HG03565 (cell line): ENCODE results near the gene FNDC3B.

Source experiments
- ATAC-seq: cut with Tn5 transposase; IDR thresholded peaks from one replicate; pipeline ENCODE4 v1.9.1; 2021; ENCODE audit warnings: mild to moderate bottlenecking, moderate library complexity; ENCODE audit not compliant: unreplicated experiment

FNDC3B gene

DNA sequence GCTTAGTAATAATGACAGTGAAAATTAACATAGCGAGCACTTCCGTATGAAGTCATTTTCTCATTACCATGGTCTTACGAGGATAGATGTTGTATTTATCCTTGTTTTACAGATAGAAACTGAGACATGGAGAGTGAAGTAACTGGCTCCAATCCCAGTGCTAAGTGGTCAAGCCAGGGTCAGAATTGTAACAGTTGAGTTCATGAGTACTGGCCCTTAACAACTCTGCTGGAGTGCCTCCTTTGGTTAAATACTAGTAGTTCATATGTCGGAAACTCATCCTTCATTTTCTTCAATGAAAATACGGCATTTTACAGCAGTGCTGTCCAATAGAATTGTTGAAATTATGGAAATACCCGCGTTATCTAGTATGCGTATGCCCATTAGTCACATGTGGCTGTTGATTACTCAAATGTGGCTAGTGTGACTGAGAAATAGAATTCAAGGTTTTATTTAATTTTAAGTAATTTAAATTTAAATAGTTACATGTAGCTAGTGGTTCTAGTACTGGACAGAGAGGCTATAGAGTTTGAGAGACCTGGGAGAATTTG, 32.5 kb downstream of the FNDC3B start:
- no peak for ATAC-seq

DNA sequence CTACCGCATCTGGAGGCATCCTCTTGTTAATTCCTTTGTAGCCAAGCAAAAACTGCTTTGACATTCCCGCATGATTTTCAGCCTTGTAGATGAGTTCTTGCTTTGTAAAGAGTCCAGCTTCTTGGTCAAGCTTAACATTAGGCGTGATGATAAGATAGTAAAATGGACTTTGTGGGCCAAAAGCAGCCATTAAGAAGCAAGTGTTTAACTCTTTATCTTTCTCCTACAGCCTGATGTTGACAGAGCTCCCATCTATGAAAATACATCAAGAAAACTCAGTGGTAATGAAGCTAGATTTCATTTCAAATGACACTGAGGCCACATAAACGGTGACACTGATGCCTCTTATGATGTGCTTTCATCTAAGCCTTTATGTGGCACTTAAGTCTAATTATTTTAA, 33.2 kb downstream of the FNDC3B start:
- ATAC-seq: no peak

DNA sequence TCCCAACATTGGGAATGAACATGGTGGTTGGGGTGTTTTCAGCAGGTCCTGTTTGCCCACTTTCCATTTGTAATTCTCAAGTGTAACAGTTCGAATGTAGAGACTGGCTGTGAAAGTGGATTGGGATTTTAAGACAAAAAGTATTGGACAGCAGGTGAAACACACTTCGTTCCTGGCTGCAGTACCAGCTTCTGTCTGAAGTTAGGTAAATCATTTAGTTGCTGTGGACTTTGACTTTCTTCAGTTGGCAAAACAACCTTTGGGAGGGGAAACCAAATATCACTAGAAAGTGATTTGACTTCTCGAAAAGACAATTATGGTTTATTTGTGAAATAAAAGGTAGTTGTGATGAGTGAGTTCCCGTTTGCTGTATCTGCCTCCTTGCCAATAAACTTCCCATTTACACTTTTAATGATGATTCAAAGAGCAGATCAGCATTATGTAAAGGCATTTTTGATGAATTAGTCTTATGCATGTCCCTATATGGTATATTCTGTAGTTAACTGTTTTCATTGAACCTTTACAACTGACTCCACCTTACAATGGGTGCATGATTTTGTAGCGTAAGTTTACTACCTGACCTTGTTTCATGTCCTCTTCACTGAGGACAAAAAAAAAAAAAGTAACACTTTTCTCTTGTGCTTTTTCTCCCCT, 34.0 kb downstream of the FNDC3B start:
- no peak for ATAC-seq

DNA sequence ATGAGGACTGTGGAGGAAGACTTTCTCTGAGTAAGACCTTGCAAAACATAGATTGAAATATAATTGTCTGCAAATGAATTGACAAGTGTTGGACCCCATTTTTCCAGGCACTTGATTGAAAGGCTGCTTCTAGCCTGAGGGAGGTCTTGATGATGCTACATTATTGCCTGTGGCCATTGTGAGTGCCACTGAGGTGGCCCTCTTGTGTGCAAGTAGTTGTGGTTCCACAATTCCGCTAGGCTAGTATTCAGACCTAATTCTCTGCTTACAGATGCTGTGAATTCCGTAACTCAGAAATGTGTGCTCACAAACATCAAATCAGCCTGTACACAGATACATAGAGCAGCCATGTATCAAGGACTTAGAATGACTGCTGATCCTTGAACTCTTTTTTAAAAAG, 34.7 kb downstream of the FNDC3B start:
- no peak for ATAC-seq

DNA sequence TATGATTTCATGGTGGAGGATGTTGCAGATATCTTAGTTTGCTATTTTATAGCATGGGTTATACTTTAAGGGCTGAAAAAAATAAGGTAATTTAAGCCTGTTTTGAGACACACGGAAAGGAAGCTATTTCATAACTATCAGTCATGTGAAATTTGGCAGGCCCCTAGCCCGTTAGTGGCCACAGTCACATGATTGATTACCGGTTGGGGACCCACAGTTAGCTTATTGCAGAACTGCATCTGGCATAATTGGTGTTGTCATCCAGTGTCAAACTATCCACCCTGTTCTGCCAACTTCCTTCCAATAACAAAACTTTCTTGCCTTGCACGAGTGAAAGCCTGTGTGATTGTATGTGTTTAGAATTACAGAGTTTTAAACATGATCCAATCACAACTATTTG, 35.2 kb downstream of the FNDC3B start:
- no peak for ATAC-seq

DNA sequence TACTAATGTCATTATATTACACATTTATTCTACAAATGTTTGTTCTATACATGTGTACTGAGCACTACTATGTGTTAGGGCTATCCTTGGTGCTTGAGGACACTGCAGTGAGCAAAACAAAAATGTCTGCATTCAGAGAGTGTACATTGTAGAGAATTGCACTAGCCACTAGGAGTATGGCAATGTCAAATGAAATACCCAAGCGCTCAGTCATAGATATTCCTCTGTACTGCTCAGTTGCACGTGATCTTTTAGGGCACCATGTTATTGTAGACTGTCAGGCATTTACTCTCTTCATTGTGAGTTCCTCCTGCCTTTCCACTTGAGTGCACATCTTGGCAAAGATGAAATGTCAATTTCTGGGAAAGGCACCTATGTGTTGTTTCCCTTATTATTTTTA, 36.8 kb downstream of the FNDC3B start:
- ATAC-seq: no peak

DNA sequence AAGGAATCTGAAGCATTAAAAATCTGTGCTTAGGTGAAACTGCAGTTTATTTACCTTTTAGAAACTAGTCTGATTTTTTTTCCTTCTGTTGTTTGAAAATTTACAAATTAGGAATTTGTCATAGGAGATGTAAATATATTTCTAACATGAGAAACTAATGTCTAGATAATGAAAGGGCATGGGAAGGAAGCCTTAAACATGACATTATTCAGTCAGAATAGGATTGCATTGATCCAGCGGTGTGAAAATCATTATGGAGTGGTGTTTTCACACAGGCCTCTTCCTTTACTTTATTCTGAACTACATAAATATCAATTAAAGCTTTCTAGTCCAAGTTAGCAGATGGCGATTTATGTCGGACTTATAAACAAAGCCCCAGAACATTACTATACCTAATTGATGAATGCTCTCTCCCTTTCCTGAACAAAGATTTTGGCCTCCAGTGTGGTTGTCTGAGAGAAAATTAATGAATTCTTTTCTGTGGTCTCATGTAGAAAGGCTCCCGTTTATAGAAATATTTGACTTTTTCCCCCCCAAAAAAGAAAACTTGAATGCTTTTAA, 37.9 kb downstream of the FNDC3B start:
- no peak for ATAC-seq

DNA sequence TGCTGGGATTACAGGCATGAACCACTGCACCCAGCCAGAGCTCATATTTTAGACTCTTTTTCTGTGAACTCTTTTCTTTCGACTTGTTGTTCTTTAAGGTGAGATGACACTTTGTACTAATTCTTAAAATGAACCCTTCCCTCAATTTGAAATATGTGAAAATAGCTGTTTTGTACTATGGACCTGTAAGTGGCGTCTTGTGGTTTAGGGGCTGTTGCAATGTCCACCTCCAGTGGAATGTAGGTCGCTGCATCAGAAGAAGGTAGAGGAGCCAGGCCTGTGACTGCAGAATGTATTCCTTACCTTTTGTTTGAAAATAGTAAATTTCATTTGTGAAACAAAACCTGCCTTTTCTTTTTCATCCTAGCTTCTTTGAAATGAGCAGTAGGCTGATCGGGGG, 38.9 kb downstream of the FNDC3B start:
- no peak for ATAC-seq

DNA sequence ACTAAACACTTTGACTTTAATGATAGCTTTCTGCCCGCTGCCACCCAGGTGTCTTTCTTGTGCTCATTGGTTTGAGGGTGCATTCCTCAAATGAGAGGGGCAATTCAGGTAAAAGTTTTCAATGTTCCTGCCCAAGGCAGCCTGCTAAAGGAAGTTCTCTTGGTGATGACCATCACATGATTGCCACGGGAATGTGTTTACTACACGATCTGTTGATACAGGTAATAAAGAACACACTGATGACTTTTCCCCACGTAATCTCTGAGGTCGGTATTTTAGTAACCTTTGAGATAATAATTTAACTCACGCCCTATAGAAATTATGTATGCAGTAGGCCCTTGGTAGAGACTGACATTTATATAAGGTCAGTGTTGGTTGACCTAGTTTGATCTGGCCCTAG, 39.3 kb downstream of the FNDC3B start:
- no peak for ATAC-seq

DNA sequence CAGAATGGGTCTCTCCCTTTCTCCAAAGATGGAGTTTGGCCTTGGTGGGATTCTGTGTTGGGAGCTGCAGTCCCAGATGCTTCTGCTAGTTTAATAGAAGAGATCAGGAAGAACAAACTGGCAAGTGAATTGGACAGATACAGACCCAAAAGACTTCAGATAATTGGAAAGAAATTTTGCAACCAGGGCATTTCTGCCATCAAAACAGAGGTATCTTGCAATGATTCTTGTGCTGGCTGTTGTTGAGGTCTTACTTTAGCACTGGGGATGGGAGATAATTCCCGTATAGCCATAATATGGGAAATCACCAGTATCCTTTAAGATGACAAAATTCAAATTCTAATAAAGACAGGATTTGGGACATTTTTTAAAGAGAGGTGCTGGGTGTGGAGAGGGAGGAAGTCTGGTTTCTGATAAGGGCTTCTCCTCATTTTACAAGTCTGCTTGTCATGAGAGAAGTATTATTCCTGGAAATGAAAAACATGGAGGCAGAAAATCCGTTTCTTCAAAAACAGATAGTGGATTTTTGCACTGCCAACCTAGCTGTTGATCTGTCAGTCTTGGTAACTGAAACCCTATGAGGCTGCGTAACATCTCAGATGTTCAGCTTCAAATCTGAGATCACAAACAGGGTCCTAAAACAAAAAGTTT, 40.1 kb downstream of the FNDC3B start:
- ATAC-seq: no peak

DNA sequence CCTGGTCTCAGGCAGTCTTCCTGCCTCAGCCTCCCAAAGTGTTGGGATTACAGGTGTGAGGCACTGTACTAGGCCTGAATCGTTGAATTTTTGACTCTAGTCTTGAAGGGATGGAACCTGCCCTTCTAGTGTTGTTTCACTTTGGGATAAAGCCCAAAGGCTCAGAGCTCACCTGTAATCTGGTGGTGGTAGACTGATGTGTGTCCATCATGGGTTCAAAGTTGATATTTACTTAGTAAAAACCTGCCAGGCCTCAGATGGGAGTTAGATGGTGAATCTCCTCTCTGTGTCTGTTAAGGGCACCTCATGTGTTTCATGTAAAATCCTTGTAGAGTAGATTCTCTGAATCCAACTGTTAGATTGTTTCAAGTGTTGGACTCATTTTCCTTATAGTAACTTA, 41.1 kb downstream of the FNDC3B start:
- ATAC-seq: no peak

DNA sequence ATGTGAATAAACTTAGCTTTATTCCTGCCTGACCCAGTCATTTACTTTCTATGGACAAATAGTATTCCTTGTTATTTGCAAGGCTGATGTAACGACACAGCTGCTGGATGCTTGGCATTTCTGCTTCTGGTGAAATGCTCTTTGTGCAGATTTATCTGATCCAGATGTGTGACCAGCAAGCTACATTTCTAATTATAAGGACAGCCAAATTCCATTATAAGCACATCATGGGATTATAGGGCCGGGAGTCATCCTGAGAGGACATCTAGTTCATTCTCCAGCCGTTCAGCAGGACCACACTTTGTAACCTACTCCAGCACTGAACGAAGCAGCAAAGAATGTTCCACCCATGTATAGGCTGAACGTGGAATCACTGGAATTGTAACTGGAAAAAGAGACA, 42.9 kb downstream of the FNDC3B start:
- no peak for ATAC-seq

DNA sequence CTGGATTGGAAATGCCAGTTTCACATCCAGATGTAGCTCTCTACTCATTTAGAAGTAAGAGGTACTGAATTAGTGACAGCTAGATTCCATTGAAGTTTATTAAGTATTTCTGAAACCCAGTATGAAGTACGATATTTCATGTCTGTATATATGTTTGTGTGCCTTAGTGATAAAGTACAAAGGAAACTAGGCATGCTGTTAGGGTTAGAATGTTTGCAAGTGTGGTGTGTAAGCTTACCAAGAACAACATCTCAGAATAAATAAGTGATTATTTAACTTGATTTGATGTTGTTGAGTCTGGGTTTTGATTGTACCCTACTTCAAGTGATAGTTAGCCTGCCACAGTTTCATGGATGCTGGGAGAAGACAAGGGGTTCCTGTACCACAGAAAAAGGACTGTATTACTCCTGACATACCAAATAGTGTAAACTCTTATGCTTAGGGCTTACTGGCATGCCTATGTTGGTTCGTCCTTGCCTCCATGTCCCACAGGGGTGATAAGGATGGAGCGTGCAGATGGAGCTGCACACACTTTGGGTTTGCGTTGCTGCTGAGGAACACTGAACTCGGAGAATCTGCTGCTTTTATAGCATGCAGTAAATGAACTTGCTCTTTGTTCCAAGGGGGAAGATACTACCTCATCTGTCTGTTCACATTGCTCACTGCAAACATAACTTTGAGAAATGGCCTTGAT, 43.6 kb downstream of the FNDC3B start:
- no peak for ATAC-seq

DNA sequence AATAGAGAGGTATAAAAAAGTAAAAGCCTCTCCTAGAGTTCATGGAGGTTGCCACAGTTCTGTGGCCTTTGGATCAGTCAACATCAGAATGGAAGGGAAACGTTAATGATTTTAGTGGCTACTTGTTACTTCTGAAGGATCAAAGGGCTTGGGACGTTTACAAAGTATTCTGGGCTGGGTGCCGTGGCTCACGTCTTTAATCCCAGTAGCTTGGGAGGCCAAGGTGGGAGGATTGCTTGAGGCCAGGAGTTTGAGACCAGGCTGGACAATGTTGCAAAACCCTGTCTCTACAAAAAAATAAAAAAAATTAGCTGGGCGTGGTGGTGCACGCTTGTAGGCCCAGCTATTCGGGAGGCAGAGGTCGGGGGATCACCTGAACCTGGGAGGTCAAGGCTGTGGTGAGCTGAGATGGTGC, 44.6 kb downstream of the FNDC3B start:
- ATAC-seq: no peak

DNA sequence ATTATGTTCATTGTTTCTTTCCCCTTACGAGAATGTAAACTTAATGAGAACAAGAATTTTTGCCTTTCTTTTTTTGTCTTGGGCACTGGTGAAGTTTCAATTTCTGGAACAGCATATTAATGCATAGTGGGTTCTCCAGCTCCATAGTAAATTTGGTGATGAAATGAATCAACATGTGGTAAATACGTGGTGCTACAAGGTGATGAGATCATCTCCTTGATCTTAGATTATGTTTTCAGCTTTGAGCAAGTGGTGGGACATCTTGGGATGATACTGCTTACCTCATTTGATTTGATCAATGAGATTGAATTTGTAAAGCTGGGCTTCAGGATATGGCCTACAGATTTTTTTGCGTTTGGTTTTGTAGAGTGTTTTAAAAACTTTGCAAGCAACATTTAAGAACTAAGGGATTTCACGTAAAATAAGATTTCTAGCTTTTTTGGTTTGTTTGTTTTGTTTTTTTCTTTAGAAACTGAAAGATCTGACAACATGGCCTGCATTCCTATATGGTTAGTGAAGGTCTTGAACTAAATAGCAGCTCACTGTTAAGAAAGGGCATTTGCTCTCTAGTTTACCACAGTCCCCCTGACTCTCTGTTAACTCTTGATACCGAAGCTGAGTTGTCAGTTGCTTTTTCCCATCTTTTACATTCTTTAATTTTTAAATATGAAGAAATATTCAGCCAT, 45.6 kb downstream of the FNDC3B start:
- no peak for ATAC-seq

DNA sequence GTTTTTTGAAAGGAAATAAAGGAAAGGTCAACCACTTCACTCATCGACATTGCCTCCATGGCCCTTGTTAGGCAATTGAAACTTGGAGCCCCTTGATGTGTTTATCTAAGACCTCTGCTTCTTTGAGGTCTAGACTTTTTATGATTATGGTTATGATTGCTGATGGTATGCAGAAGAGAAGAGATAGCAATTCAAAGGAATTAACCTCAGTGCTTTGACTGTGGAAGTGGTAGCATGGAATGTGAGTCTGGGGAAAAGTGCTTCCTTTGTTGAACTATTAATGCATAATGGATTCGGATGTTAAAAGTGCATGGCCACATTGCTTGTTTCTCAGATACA, 46.1 kb downstream of the FNDC3B start:
- ATAC-seq: no peak

DNA sequence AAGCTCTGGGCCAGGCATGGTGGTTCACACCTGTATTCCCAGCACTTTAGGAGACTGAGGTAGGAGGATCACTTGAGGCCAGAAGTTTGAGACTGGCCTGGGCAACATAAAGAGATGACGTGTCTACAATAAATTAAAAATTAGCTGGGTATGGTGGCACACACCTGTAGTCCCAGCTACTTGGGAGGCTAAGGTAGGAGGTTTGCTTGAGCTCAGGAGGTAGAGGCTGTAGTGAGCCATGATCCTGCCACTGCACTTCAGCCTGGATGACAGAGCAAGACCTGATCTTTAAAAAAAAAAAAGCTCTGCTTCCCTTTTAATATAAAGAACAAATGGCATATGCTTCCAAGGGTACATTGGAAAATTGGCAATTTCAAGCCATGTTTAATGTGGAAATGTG, 46.7 kb downstream of the FNDC3B start:
- no peak for ATAC-seq

DNA sequence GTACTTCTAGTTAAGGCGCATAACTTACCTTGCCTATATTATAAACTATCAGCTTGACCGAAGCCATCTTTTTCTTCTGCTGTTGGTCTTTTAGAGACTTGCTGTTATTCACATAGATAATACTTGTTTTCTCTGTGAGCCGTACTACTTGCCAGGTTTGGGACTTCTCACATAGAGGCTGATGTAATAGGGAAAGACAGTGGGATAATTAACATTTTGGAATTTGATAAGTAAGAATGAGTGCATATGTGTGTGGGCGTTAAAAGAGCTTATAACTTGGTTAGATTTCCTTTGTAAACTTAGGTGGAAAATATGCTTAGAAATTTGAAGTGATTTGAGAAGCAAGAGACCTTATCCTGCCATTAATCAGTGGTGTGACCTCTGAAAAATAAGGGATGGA, 47.8 kb downstream of the FNDC3B start:
- no peak for ATAC-seq

DNA sequence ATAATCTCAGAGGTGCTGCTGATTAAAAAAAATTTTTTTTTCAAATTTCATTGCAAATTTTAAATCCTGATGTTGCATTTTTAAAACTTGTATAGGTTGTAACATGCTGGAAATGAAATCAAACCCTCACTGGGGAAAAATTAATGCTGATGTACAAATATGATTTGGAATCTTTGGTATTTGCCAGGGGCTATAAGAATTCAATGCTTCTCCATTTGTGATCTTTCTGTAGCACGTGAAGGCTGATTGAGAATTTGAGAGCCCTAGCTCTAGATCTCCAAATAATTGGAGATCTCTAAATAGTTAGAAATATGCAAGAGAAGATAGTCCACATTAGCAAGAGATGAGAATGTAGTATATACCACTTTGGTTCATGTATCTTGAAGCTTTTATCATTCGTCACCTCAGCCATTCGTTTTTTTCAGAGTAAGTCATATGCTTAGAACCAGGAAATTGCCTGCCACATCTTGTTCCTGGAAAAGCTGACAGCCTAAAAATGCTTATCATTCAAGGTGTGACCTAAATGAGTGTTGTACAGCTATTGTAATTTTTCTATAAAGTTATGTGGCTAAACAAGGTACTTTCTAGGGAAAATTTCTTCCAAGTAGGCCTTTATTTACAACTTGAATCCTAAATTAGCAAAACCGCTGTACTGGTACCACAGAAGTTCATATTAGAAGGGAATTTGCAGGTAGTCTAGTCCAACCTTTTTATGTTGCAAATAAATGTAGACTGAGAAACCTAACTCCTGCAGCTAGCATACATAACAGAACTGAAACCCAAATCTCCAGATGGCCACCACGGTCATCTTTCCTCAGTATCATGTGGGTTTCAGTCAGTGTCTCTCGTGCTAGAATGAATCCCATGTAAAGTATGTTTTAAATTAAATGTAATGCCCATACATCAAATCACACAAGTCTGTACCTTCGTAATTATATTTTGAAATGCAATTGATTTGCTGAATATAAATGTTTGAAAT, 48.5 kb downstream of the FNDC3B start:
- peak; percentile 83 for ATAC-seq

DNA sequence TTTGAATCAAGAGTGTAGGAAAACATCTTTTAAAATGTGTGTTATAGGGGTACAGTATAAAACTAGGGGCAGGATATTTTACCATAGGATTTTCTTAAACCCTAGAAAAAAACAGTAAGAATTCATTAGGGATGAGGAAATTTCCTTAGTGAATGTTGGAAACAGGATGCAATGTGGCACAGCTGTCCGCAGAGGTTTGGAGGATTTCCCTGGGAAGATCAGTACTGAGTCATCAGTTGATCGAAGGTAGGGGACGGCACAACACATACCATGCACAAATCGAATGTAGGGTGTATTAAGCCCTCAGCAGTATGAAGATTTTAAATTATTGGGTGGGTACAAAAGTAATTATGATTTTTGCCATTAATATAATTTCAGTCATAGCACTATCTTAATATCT, 49.9 kb downstream of the FNDC3B start:
- ATAC-seq: no peak
